Duodenal mucosa (tissue), 2 donors: Measurements from ENCODE around the gene WDR90.
"Not testable (repeated sequence)": the region's sequence is repeated elsewhere in the genome, so short reads cannot be mapped to it uniquely, and the experiment has no call there.

Source experiments
- H3K27ac ChIP-seq: one replicate; pipeline ENCODE4 v1.7.0; 2013; ENCODE audit warnings: low read depth, low read length
- H3K27me3 ChIP-seq, 2 donors: one replicate each; pipeline ENCODE4 v1.7.0; 2013; ENCODE audit warnings: low read length in 2 of 2, control low read depth in 1 of 2; ENCODE audit not compliant: insufficient read depth in 2 of 2, control insufficient read depth in 1 of 2
- H3K36me3 ChIP-seq, 2 donors: one replicate each; pipeline ENCODE4 v1.7.0; 2013; ENCODE audit warnings: low read length in 2 of 2, control low read depth in 1 of 2; ENCODE audit not compliant: insufficient read depth in 2 of 2, control insufficient read depth in 1 of 2
- H3K4me1 ChIP-seq, 2 donors: one replicate each; pipeline ENCODE4 v1.7.0; 2013; ENCODE audit warnings: low read length in 2 of 2, control low read depth in 1 of 2; ENCODE audit not compliant: insufficient read depth in 2 of 2, control insufficient read depth in 1 of 2
- H3K4me3 ChIP-seq, 2 donors: one replicate each; pipeline ENCODE4 v1.7.0; 2013; ENCODE audit warnings: low read length in 2 of 2, low read depth in 1 of 2
- H3K9ac ChIP-seq, 2 donors: one replicate each; pipeline ENCODE4 v1.7.0; 2013; ENCODE audit warnings: low read length in 2 of 2, low read depth in 1 of 2
- H3K9me3 ChIP-seq, 2 donors: one replicate each; pipeline ENCODE4 v1.7.0; 2013; ENCODE audit warnings: low read length in 2 of 2, control low read depth in 1 of 2; ENCODE audit not compliant: control insufficient read depth in 1 of 2

WDR90 gene

DNA sequence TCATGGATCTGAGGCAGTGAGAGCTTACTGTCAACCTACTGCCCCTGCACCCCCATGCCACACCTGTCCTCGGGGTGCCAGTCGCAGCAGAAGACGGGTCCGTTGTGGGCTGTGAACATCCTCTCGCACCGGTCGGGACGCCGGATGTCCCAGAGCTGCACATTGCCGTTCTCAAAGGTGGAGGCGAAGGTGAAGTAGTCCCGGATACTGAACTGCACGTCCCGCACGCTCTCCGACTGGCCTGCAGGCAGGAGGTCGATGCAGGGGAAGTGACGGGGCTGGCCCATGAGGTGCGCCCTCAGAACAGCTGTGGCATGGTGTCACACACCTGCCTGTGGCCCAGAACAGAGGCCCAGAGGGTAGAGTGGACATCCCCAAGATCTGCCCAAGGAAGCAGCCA lies 38.3 kb downstream of the WDR90 start:
- Histone ChIP-seq H3K27me3 (peaks cover 0 to 7% of the 10 kb centered on the region in 2 donors), H3K9ac (no peak overlapping the region), H3K36me3 (peaks cover 10 to 30% of the 10 kb centered on the region in 2 donors), H3K9me3 (no peaks in the 10 kb centered on the region), H3K4me3 (no peak overlapping the region), H3K27ac (no peak overlapping the region), H3K4me1 (peaks cover 12 to 36% of the 10 kb centered on the region in 2 donors)

GRCh38 chr16:689175-689897 lies 40.2 kb downstream of the WDR90 start:
- peaks cover 8 to 23% of the 10 kb centered on the region in 2 donors for H3K4me1 ChIP-seq
- peaks cover 3 to 22% of the 10 kb centered on the region in 2 donors for H3K36me3 ChIP-seq
- H3K27ac ChIP-seq: no peak overlapping the region

DNA sequence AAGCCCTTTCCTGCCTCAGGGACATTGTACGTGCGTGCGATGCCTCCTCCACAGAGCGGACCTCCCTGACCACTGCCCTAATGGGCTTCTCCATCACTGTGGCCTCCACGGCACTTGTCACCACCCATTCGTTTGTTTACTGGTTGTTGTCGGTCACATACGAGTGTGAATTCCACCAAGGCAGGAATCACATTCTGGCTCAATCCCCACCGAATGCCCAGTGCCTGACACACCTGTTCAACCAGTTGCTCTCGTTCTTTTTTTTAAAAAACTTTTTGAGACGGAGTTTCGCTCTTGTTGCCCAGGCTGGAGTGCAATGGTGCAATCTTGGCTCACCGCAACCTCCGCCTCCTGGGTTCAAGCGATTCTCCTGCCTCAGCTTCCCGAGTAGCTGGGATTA lies 42.1 kb downstream of the WDR90 start:
- Histone ChIP-seq H3K36me3 (peaks cover 3 to 17% of the 10 kb centered on the region in 2 donors), H3K4me1 (peaks cover 21 to 30% of the 10 kb centered on the region in 2 donors), H3K27me3 (peaks cover 19 to 21% of the 10 kb centered on the region in 2 donors)
- not testable (repeated sequence) for H3K4me3 ChIP-seq, H3K9ac ChIP-seq, H3K9me3 ChIP-seq, H3K27ac ChIP-seq

More at GRCh38 chr16:689175-689897, 40.2 kb downstream of the WDR90 start:
- Histone ChIP-seq H3K9me3 (no peaks in the 10 kb centered on the region), H3K27me3 (peaks cover 10 to 13% of the 10 kb centered on the region in 2 donors), H3K9ac (peak overlapping the region; percentile 83 to 94), H3K4me3 (peak overlapping the region; percentile 77 to 91)

GRCh38 chr16:692356-693108 lies 43.4 kb downstream of the WDR90 start:
- Histone ChIP-seq H3K9me3 (no peaks in the 10 kb centered on the region), H3K9ac (no peak overlapping the region), H3K4me1 (peaks cover 22 to 32% of the 10 kb centered on the region in 2 donors), H3K27ac (no peak overlapping the region), H3K4me3 (no peak overlapping the region), H3K36me3 (peaks cover 0 to 5% of the 10 kb centered on the region in 2 donors), H3K27me3 (peaks cover 19 to 21% of the 10 kb centered on the region in 2 donors)

DNA sequence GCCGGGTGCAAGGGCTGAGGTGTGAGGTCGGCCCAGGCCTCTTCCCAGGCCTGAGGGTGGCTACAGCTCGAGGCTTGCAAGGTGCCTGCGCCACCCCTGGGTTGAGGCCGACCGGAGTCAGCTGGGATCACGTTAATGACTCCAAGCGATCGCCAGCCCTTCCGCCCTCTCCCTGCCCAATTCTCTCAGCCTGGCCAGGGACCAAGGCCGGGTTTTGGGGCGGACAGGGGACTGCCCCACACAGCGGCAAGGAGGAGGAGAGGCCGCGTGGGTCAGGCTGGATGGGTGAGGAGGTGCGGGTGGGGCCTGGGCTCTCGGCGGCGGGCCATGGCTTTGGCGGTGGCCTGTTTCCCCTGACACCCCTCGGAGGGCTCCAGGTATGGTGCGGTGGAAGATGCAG lies 44.2 kb downstream of the WDR90 start:
- Histone ChIP-seq H3K4me1 (peaks cover 22 to 32% of the 10 kb centered on the region in 2 donors), H3K27me3 (peaks cover 19 to 21% of the 10 kb centered on the region in 2 donors), H3K4me3 (no peak overlapping the region), H3K36me3 (no peaks in the 10 kb centered on the region), H3K27ac (no peak overlapping the region), H3K9ac (no peak overlapping the region), H3K9me3 (no peaks in the 10 kb centered on the region)

DNA sequence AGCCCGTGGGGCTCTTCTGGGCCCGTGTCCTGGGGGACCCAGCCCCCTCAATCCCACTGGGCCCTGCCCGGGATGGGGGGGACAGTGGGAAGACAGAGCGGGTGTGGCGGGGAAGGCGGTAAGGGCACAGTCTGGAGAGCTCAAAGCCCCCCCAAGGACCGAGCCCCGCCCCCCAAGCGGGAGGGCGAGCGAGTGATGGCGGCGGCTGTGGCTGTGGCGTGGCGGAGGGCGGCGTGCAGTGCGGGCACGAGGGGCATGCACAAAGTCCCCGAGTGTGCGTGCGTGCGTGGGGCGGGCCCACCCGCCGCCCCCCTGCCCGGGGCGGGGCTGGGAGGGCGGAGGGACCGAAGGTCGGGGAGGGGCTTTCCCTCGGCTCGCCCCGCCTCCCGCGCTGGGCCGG lies 44.6 kb downstream of the WDR90 start:
- Histone ChIP-seq H3K27ac (no peak overlapping the region), H3K4me3 (no peak overlapping the region)

GRCh38 chr16:694187-694862 lies 45.2 kb downstream of the WDR90 start:
- H3K27ac ChIP-seq: no peak overlapping the region
- H3K27me3 ChIP-seq: peaks cover 23 to 25% of the 10 kb centered on the region in 2 donors
- H3K36me3 ChIP-seq: no peaks in the 10 kb centered on the region
- peaks cover 19 to 25% of the 10 kb centered on the region in 2 donors for H3K4me1 ChIP-seq
- H3K9ac ChIP-seq: no peak overlapping the region
- no peaks in the 10 kb centered on the region for H3K9me3 ChIP-seq
- H3K4me3 ChIP-seq: peak overlapping the region in 1 of 2 donors; percentile 35

More for the DNA sequence above, 44.6 kb downstream of the WDR90 start:
- no peaks in the 10 kb centered on the region for H3K36me3 ChIP-seq
- H3K9ac ChIP-seq: no peak overlapping the region
- H3K4me1 ChIP-seq: peaks cover 22 to 30% of the 10 kb centered on the region in 2 donors
- H3K27me3 ChIP-seq: peaks cover 19 to 21% of the 10 kb centered on the region in 2 donors
- no peaks in the 10 kb centered on the region for H3K9me3 ChIP-seq

DNA sequence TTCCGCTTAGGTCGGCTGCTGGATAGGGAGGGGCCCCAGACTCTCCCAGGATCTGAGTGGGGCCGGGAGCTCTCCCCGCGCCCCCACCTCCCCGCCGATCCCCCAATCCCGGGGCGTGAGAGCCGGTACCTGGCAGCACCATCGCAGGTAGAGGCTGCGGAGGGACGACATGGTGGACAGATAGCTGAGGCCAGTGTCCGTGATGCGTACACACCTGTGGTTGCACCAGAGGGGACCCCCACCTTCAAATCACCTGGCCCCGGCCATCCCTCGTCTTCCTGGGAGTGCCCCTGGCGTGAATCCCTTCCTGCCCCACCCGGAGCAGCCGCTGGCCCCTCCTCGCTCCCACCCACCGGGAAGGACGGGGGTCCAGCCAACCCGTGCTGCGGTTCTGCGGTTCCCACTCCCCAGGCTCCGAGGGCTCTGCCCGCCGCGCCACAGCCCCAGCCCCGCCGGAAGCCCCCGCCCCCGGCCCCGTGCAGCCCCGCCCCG lies 45.7 kb downstream of the WDR90 start:
- Histone ChIP-seq H3K27me3 (peaks cover 27 to 29% of the 10 kb centered on the region in 2 donors), H3K9ac (no peak overlapping the region)

GRCh38 chr16:695355-696089 lies 46.4 kb downstream of the WDR90 start:
- peak overlapping the region; percentile 57 to 81 for H3K4me3 ChIP-seq
- H3K36me3 ChIP-seq: no peaks in the 10 kb centered on the region
- H3K27ac ChIP-seq: peak overlapping the region; percentile 58
- peaks cover 33 to 35% of the 10 kb centered on the region in 2 donors for H3K27me3 ChIP-seq
- no peaks in the 10 kb centered on the region for H3K9me3 ChIP-seq
- H3K4me1 ChIP-seq: peaks cover 15 to 18% of the 10 kb centered on the region in 2 donors
- H3K9ac ChIP-seq: peak overlapping the region in 1 of 2 donors; percentile 63

More for the DNA sequence above, 45.7 kb downstream of the WDR90 start:
- H3K4me1 ChIP-seq: peaks cover 15 to 19% of the 10 kb centered on the region in 2 donors
- no peaks in the 10 kb centered on the region for H3K36me3 ChIP-seq
- H3K9me3 ChIP-seq: no peaks in the 10 kb centered on the region
- no peak overlapping the region for H3K27ac ChIP-seq
- peak overlapping the region; percentile 35 to 61 for H3K4me3 ChIP-seq
